ENCODE data around the gene KCNV2.

KCNV2 gene

DNA sequence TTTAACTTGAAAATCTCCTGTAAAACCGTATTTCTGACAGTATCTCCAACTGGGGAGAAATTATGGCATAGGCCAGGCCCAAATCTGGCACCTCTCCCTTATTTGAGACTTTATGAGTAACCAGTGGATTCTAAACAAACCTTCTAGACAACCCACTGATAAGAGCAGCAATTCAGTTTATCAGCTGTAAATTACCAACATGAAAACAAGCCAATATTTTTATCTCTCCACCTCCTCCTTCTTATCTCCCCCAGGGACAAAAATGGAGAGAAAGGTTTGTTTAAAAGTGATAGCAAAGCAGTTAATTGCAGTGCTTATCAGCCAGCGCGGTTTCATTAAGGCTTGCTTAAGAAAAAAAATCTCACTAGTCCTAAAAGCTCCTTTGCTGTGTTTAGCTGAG, 53.8 kb downstream of the KCNV2 start:
- H3K4me3 ChIP-seq (ENCODE audit: low read depth in 1 of 2, low read length in 1 of 2) = no peak overlapping the region
- no peaks in the 10 kb centered on the region for H3K36me3 ChIP-seq
- H3K9me3 ChIP-seq = no peaks in the 10 kb centered on the region
- no peaks in the 10 kb centered on the region for H3K27me3 ChIP-seq
- H3K27ac ChIP-seq = no peak overlapping the region
- TF ChIP-seq, protein P1, sequence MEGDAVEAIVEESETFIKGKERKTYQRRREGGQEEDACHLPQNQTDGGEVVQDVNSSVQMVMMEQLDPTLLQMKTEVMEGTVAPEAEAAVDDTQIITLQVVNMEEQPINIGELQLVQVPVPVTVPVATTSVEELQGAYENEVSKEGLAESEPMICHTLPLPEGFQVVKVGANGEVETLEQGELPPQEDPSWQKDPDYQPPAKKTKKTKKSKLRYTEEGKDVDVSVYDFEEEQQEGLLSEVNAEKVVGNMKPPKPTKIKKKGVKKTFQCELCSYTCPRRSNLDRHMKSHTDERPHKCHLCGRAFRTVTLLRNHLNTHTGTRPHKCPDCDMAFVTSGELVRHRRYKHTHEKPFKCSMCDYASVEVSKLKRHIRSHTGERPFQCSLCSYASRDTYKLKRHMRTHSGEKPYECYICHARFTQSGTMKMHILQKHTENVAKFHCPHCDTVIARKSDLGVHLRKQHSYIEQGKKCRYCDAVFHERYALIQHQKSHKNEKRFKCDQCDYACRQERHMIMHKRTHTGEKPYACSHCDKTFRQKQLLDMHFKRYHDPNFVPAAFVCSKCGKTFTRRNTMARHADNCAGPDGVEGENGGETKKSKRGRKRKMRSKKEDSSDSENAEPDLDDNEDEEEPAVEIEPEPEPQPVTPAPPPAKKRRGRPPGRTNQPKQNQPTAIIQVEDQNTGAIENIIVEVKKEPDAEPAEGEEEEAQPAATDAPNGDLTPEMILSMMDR (IDR thresholded peaks at IDR 0.05) = no peak
- H3K4me1 ChIP-seq (ENCODE audit: control insufficient read depth in 1 of 2, insufficient read depth in 1 of 2, low read depth in 1 of 2, low read length in 1 of 2) = no peaks in the 10 kb centered on the region

DNA sequence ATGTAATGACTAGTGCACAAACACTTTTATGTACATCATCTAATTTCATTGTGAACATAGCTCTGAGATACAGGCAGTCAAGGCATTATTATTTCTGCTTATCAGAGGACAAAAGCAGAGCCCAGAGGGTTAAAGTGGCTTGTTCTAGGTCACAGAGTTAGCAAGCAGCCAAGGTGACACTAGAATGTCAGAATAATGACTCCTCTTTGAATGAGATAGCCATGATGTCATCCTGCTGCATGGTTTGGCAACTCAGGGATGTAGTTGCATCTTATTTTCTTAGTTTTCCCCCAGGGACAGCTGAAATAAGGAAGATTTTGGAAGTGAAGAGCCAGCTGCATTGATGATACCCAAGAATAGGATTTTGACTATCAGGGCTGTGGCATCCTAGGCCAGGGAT, 54.4 kb downstream of the KCNV2 start:
- Histone ChIP-seq H3K4me3 (ENCODE audit: low read depth in 1 of 2, low read length in 1 of 2) (no peak overlapping the region), H3K27ac (no peak overlapping the region), H3K4me1 (ENCODE audit: control insufficient read depth in 1 of 2, insufficient read depth in 1 of 2, low read depth in 1 of 2, low read length in 1 of 2) (no peaks in the 10 kb centered on the region), H3K27me3 (no peaks in the 10 kb centered on the region), H3K36me3 (no peaks in the 10 kb centered on the region), H3K9me3 (no peaks in the 10 kb centered on the region)
- TF ChIP-seq, protein P1 (IDR thresholded peaks at IDR 0.05) = no peak

DNA sequence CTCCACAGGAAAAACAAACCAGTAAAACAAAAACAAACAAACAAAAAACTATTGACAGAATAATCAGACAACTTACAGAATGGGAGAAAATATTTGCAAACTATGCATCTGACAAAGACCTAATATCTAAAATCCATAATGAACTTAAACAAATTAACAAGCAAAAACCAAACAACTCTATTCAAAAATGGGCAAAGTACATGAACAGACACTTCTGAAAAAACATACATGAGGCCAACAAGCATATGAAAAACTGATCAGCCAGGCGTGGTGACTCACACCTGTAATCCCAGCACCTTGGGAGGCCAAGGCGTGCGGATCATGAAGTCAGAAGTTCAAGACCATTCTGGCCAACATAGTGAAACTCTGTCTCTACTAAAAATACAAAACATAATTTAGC, 60.1 kb downstream of the KCNV2 start:
- no peak overlapping the region for H3K27ac ChIP-seq
- H3K27me3 ChIP-seq = no peaks in the 10 kb centered on the region
- no peaks in the 10 kb centered on the region for H3K9me3 ChIP-seq
- no peak overlapping the region for H3K4me3 ChIP-seq (ENCODE audit: low read depth in 1 of 2, low read length in 1 of 2)
- H3K4me1 ChIP-seq (ENCODE audit: control insufficient read depth in 1 of 2, insufficient read depth in 1 of 2, low read depth in 1 of 2, low read length in 1 of 2) = no peaks in the 10 kb centered on the region
- TF ChIP-seq, protein P1 (IDR thresholded peaks at IDR 0.05) = no peak
- no peaks in the 10 kb centered on the region for H3K36me3 ChIP-seq

DNA sequence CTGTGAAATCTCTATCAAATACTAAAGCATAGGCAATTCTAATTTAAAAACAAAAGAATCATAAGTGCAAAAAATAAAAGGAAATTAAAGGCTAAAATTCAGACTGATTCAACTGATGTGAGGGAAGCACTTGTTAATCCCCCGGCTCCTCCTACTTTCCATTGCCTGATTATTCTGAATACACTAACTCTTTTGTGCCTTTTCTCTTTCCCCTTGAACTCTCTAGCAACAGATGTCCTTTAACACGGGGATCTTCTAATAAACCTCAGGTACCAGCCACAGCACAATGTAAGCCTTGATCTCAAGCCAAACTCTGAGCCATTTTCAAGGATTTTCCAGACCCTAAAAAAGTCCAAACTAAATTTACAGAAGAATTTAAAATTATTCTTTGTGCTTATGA, 61.5 kb downstream of the KCNV2 start:
- no peak overlapping the region for H3K27ac ChIP-seq
- no peak overlapping the region for H3K4me3 ChIP-seq (ENCODE audit: low read depth in 1 of 2, low read length in 1 of 2)
- TF ChIP-seq, protein P1 (IDR thresholded peaks at IDR 0.05) = no peak
- no peaks in the 10 kb centered on the region for H3K36me3 ChIP-seq
- H3K27me3 ChIP-seq = no peaks in the 10 kb centered on the region
- no peaks in the 10 kb centered on the region for H3K4me1 ChIP-seq (ENCODE audit: control insufficient read depth in 1 of 2, insufficient read depth in 1 of 2, low read depth in 1 of 2, low read length in 1 of 2)
- no peaks in the 10 kb centered on the region for H3K9me3 ChIP-seq
